GM12892 (cell line): ENCODE measurements around the gene CYP1A2.

Experiments
- POLR2A ChIP-seq: IDR thresholded peaks from 2 replicates; pipeline ENCODE4 v1.6.1; 2011; ENCODE audit warnings: low read depth, low read length, control low read depth
- POLR2AphosphoS5 ChIP-seq: IDR thresholded peaks from 2 replicates; pipeline ENCODE4 v1.6.1; 2011; ENCODE audit warnings: low read depth, low read length, control low read depth
- TAF1 ChIP-seq: IDR thresholded peaks from 2 replicates; pipeline ENCODE4 v1.6.1; 2011; ENCODE audit warnings: low read depth, mild to moderate bottlenecking, control low read depth, low read length, borderline replicate concordance

DNA sequence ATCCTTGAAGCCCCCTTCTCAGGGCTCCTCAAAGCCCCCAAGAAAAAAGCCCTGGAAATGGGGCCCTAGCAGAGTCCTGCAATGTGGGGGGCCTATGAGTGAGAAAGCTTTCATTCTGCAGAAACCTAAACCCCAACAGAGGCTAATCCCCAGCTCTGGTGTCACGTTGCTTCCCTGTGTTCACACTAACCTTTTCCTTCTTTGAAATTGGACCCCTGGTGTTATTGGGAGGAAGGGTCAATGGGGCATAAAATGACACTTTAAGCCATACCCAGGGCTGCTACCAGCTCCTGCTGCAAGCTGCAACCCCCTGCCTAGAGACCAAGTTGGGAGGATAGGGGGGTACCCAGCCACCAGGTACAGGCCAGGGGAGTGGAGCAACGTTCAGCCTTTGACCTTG is 2.1 kb downstream of the CYP1A2 start:
- TF ChIP-seq POLR2A (no peak), POLR2AphosphoS5 (no peak), TAF1 (no peak)
